Small intestine (tissue), 7 donors: ENCODE results near the gene NTRK3. TPM values are rescaled to one million over a fixed set of nuclear protein-coding genes. Genes with fewer than 3 reads are reported as not detected.
"Not testable (repeated sequence)": the region's sequence is repeated elsewhere in the genome, so short reads cannot be mapped to it uniquely, and the experiment has no call there.

ENCODE experiments used
- DNase-seq, 2 donors: peaks; one replicate each; pipeline versions ENCODE4 v3.0.0 to v3.0.0-alpha.2; 2013
- FAIRE-seq: peaks from 2 replicates; lab custom pipeline; 2012; peaks lifted over from hg19 to GRCh38; lab: Jason Lieb, UNC
- H3K27ac ChIP-seq, 3 donors: one replicate each; pipeline ENCODE4 v1.5.1; 2013; ENCODE audit warnings: low read length in 2 of 3, mild to moderate bottlenecking in 2 of 3, control low read depth in 1 of 3, inconsistent platforms in 1 of 3, low read depth in 1 of 3, moderate library complexity in 1 of 3
- H3K27me3 ChIP-seq, 3 donors: one replicate each; pipeline ENCODE4 v1.6.1; 2013; ENCODE audit warnings: low read length in 3 of 3, inconsistent platforms in 1 of 3; ENCODE audit not compliant: control insufficient read depth in 3 of 3, insufficient read depth in 3 of 3
- H3K36me3 ChIP-seq, 3 donors: one replicate each; pipeline ENCODE4 v1.6.1; 2013; ENCODE audit warnings: low read length in 3 of 3, inconsistent platforms in 1 of 3, low read depth in 1 of 3, mild to moderate bottlenecking in 1 of 3, moderate library complexity in 1 of 3; ENCODE audit not compliant: control insufficient read depth in 3 of 3, insufficient read depth in 2 of 3
- H3K4me1 ChIP-seq, 3 donors: one replicate each; pipeline ENCODE4 v1.6.1; 2013; ENCODE audit warnings: low read length in 2 of 3, inconsistent platforms in 1 of 3, low read depth in 1 of 3, mild to moderate bottlenecking in 1 of 3, moderate library complexity in 1 of 3; ENCODE audit not compliant: control insufficient read depth in 3 of 3, insufficient read depth in 2 of 3
- H3K4me3 ChIP-seq, 3 donors: one replicate each; pipeline ENCODE4 v1.5.1; 2013; ENCODE audit warnings: low read length in 3 of 3, control low read depth in 1 of 3, inconsistent platforms in 1 of 3, low read depth in 1 of 3, mild to moderate bottlenecking in 1 of 3, moderate library complexity in 1 of 3
- H3K9me3 ChIP-seq, 2 donors: one replicate each; pipeline ENCODE4 v1.6.1; 2013; ENCODE audit warnings: low read depth in 1 of 2, low read length in 1 of 2; ENCODE audit not compliant: control insufficient read depth in 2 of 2, insufficient read depth in 1 of 2
- WGBS, 3 donors: extraction: QIAGEN DNeasy Blood & Tissue Kit; methylation state at CpG; one replicate each; pipeline ENCODE4 v1.1.7; 2013; 5-methylcytosine and 5-hydroxymethylcytosine counted together
- polyA plus RNA-seq, 4 donors: library from polyadenylated mRNA; stranded (reverse) in 3 of 4; unstranded in 1 of 4; fragments of 200-250 nt in 3 of 4; fragments of 120-200 nt in 1 of 4; gene quantifications; one replicate each; pipeline versions ENCODE4 v1.2.1 to v1.2.3, GENCODE V29; 2013
- donor health status: healthy with polysubstance abuse.
- donor health status: control.
- donor health status: control.
- donor health status: Bipolar disorder and iron deficiency.
- donor health status: healthy.

Gene NTRK3
- polyA plus RNA-seq, 4 donors: under 0.01 to 3.6 (median 0.52) TPM; not detected in 1

DNA sequence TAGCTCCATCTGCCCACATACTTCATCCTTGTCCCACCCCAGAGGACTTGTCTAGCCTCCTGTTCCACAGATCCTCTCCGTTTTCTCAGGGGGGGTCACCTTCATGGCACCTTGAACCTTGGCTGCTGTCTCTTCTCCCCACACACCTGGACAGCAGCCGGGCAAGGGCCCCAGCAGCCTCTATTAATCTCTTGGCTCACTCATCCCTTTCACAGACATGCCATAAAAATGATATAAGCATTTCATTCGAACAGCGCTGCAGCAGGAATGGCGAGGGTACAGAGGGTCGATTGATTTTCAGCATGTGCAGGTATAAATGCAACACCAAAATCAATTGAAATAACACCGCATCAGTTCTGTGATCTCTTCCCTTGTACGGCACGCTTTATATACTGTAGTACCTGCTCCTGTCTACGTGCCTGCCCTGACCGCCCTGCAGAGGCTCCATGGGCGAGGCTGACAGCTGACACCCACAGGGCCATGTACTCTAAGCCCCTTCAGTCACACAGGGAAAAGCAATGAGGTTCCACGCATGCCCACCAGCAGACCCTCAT is 209.9 kb downstream of the NTRK3 start:
- Histone ChIP-seq H3K9me3 (no peaks in the 10 kb centered on the region), H3K27ac (no peak overlapping the region), H3K36me3 (no peaks in the 10 kb centered on the region), H3K27me3 (no peaks in the 10 kb centered on the region), H3K4me1 (no peaks in the 10 kb centered on the region), H3K4me3 (no peak overlapping the region)
- no peak for DNase-seq
- FAIRE-seq: no peak
- 73 to 83% (median 75%) methylated on average over 13 of the region's 13 CpGs for WGBS, 3 donors

DNA sequence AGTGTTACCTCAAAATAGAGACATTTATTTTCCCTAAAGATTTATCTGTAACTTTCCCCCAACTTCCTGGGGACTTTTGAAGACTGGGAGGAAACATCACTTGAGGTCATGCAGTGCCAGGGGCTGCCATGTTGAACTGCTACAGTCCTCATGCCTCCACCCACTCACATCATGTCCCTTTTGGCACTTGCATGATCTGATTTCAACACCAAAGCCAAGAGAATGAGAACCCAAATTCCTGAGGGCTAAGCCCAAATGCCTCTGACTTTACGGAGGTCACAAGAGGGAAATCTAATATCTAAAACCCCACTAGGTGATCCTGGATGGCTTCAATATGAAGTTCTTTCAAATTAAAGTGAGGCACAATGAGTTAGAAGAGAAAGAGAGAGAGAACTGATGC is 213.1 kb downstream of the NTRK3 start:
- DNase-seq (no peak), FAIRE-seq (no peak)
- Histone ChIP-seq H3K4me1 (no peaks in the 10 kb centered on the region), H3K27me3 (no peaks in the 10 kb centered on the region), H3K27ac (no peak overlapping the region), H3K9me3 (no peaks in the 10 kb centered on the region), H3K4me3 (no peak overlapping the region), H3K36me3 (no peaks in the 10 kb centered on the region)
- 88 to 97% (median 91%) methylated on average over 1 of the region's 1 CpG for WGBS, 3 donors

DNA sequence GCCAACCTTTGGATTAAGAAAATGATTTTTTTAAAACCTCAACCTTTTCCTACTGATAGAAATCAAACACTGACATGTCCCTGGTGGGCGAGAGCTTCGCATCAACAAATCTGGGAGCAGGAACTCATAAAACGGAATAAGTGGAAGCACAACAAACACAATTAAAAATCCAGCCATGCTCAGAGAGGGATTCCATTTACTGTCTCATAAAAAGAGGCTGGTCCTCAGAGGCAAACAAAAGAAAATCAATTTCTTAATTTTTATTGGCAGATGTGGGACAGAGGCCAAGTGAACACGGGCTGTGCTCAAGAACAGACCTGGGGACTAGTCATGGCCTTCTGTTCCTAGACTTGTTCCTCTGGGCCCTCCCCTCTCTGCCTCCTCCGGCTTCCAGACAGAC is 214.5 kb downstream of the NTRK3 start:
- no peak overlapping the region for H3K4me3 ChIP-seq
- no peak for FAIRE-seq
- WGBS, 3 donors: 46 to 71% (median 47%) methylated on average over 5 of the region's 5 CpGs

DNA sequence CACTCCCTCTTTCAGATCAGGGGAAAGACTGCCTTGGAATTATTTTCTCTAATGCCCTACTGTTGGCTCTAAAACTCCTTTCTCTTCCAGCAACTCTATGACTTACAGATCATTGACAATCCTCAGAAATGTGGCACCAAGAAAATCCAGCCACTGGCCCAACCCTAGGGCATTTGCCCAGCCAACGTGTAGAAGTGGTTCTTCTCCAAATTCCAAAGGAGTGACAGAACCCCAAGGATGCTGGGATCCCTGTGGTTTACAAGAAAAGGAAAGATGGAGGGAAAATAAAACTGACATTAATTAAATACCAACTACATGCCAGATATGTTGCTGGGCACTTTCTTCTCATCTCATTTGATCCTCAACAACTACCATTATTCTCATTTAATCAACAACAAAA is 216.0 kb downstream of the NTRK3 start:
- WGBS, 3 donors: 25 to 54% (median 44%) methylated on average over 1 of the region's 1 CpG
- no peaks in the 10 kb centered on the region for H3K27me3 ChIP-seq
- no peak for DNase-seq
- H3K4me1 ChIP-seq: no peaks in the 10 kb centered on the region
- no peak overlapping the region for H3K4me3 ChIP-seq
- H3K27ac ChIP-seq: no peak overlapping the region
- no peak for FAIRE-seq
- no peaks in the 10 kb centered on the region for H3K9me3 ChIP-seq
- H3K36me3 ChIP-seq: no peaks in the 10 kb centered on the region

More for the DNA sequence above, 214.5 kb downstream of the NTRK3 start:
- no peaks in the 10 kb centered on the region for H3K4me1 ChIP-seq
- no peak for DNase-seq
- no peaks in the 10 kb centered on the region for H3K9me3 ChIP-seq
- H3K27me3 ChIP-seq: no peaks in the 10 kb centered on the region
- H3K27ac ChIP-seq: no peak overlapping the region
- no peaks in the 10 kb centered on the region for H3K36me3 ChIP-seq

DNA sequence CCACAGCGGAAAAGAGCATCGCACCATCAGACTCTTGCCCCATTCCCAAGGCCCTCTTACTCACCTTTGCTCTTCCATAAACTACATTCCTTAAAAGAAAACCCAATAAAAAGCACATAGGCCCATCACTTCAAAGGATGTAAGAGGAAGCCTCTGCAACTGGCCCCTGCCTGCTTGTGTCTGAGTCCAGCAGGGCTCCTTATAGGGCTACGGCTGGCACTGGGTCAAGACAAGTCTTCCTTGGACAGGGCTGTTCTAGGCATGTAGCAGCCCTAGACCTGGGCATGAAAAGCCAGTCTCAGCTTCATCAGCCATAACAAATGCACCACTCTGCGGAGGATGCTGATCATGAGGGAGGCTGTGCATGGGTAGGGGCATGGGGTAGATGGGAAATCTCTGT is 218.3 kb downstream of the NTRK3 start:
- WGBS, 3 donors: 91 to 97% (median 97%) methylated on average over 4 of the region's 4 CpGs
- H3K4me1 ChIP-seq: no peaks in the 10 kb centered on the region
- DNase-seq: no peak
- no peaks in the 10 kb centered on the region for H3K9me3 ChIP-seq
- no peaks in the 10 kb centered on the region for H3K36me3 ChIP-seq
- FAIRE-seq: no peak
- H3K4me3 ChIP-seq: no peak overlapping the region
- H3K27ac ChIP-seq: no peak overlapping the region
- no peaks in the 10 kb centered on the region for H3K27me3 ChIP-seq

DNA sequence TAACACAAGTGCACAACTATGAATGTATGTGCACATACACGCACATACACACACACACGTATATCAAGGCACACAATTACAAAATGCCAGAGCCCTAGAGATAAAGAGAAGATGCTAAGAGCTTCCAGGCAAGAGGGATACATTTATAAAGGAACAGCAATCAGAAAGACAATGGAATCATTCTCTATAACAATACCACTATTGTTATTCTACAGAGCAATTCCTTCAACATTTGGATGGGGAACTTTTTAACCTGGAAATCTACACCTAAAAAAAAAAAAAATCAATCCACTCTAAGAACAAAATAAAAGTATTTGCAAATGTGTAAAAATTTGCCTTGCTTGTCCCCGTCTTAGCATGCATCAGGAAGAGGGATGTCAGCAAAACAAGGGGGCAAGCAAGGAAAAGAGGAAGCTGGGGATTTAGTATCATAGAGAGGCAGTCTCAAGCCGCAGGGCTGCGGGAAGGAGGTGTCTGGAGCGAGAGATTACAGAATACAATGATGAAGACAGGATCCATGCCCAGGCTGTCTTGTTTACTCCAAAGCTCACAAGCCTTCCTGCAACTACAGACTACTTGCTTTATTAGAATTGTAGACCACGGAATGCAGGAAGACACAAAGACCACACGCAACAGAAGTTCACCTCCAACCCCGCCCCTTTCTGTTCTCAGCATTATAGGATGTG is 220.2 kb downstream of the NTRK3 start:
- WGBS, 3 donors: 35 to 53% (median 42%) methylated on average over 9 of the region's 9 CpGs
- H3K4me1 ChIP-seq: no peaks in the 10 kb centered on the region
- H3K27ac ChIP-seq: no peak overlapping the region
- H3K9me3 ChIP-seq: no peaks in the 10 kb centered on the region
- FAIRE-seq (no peak), DNase-seq (no peak)
- H3K36me3 ChIP-seq: no peaks in the 10 kb centered on the region
- no peak overlapping the region for H3K4me3 ChIP-seq
- no peaks in the 10 kb centered on the region for H3K27me3 ChIP-seq

DNA sequence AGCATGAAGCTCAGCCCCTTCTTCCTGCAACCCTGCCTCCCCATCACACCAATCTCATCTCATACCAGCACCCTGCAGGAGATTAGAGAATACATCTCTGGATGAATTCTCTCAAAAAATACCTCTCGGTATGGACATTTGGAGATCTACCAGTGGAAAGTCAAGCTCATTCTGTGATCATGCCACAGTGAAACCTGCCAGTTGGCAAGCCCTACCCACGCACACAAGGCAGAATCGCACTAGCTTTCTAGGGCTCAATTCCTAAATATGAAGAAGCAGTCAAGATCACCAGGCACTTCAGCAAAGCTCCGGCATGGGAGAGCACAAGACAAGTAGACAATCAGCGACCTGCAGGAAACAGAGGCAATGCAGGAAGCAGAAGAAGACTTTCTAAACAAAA is 221.2 kb downstream of the NTRK3 start:
- Histone ChIP-seq H3K9me3 (no peaks in the 10 kb centered on the region), H3K36me3 (no peaks in the 10 kb centered on the region), H3K4me1 (no peaks in the 10 kb centered on the region), H3K4me3 (no peak overlapping the region), H3K27me3 (no peaks in the 10 kb centered on the region), H3K27ac (no peak overlapping the region)
- DNase-seq: no peak
- 69 to 73% (median 73%) methylated on average over 5 of the region's 5 CpGs for WGBS, 3 donors
- no peak for FAIRE-seq

DNA sequence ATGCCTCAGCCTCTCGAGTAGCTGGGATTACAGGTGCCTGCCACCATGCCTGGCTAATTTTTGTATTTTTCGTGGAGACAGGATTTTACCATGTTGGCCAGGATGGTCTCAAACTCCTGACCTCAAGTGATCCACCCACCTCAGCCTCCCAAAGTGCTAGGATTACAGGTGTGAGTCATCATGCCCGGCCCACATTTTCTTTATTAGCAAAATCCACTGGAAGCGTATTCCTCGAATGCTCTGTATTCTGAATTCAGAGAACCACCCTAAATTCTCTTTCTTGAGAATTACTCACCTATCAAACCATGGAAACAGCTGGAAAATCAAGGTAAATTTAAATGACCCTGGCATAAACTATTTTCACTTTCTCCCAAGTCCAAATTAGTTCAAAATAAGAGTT is 223.1 kb downstream of the NTRK3 start:
- 86 to 91% (median 87%) methylated on average over 5 of the region's 5 CpGs for WGBS, 3 donors
- DNase-seq, H3K36me3 ChIP-seq, FAIRE-seq, H3K4me3 ChIP-seq, H3K4me1 ChIP-seq, H3K27me3 ChIP-seq, H3K9me3 ChIP-seq, H3K27ac ChIP-seq: not testable (repeated sequence)

DNA sequence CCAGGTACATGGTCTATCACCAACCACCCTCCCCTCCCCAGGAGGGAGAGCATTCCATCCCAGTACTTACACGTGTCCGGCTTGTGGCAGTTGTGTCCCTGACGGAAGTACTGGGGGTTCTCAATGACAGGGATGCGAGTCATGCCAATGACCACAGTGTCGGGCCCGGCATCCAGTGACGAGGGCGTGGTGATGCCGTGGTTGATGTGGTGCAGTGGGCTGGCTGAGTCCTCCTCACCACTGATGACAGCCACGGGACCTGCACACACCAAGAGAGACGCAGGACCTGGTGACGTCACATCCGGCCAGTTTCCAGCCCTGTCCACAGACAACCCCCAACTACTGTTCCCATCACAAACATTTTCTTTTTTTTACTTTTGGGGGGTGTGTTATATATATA is 223.8 kb downstream of the NTRK3 start:
- H3K9me3 ChIP-seq: no peaks in the 10 kb centered on the region
- no peaks in the 10 kb centered on the region for H3K36me3 ChIP-seq
- H3K27me3 ChIP-seq: no peaks in the 10 kb centered on the region
- DNase-seq (no peak), FAIRE-seq (no peak)
- H3K4me1 ChIP-seq: no peaks in the 10 kb centered on the region
- 89 to 94% (median 90%) methylated on average over 13 of the region's 13 CpGs for WGBS, 3 donors
- no peak overlapping the region for H3K4me3 ChIP-seq
- no peak overlapping the region for H3K27ac ChIP-seq
